ENCODE measurements around the gene RRP15.

RRP15 gene

GRCh38 chr1:218273762-218274479 is 11.2 kb upstream of the RRP15 start:
- Histone ChIP-seq H3K27me3 (ENCODE audit: insufficient read depth, poor library complexity, severe bottlenecking) (no peaks in the 10 kb centered on the region), H3K9me3 (ENCODE audit: severe bottlenecking) (no peaks in the 10 kb centered on the region), H3K4me1 (ENCODE audit: insufficient read depth, poor library complexity, severe bottlenecking) (no peaks in the 10 kb centered on the region), H3K27ac (ENCODE audit: poor library complexity, severe bottlenecking) (no peak overlapping the region), H3K4me3 (ENCODE audit: severe bottlenecking) (no peak overlapping the region), H3K36me3 (ENCODE audit: low read depth) (no peaks in the 10 kb centered on the region)
- ATAC-seq (ENCODE audit: low read depth) (no peak), DNase-seq (ENCODE audit: low spot score) (no peak)
- TF ChIP-seq CTCF (IDR thresholded peaks at IDR 0.05; ENCODE audit: poor library complexity, severe bottlenecking), result no peak

GRCh38 chr1:218274511-218274910 is 10.6 kb upstream of the RRP15 start:
- no peak for DNase-seq (ENCODE audit: low spot score)
- no peak overlapping the region for H3K4me3 ChIP-seq (ENCODE audit: severe bottlenecking)
- H3K27ac ChIP-seq (ENCODE audit: poor library complexity, severe bottlenecking), result no peak overlapping the region
- no peaks in the 10 kb centered on the region for H3K4me1 ChIP-seq (ENCODE audit: insufficient read depth, poor library complexity, severe bottlenecking)
- no peak for TF ChIP-seq CTCF (IDR thresholded peaks at IDR 0.05; ENCODE audit: poor library complexity, severe bottlenecking)
- no peaks in the 10 kb centered on the region for H3K9me3 ChIP-seq (ENCODE audit: severe bottlenecking)
- no peaks in the 10 kb centered on the region for H3K27me3 ChIP-seq (ENCODE audit: insufficient read depth, poor library complexity, severe bottlenecking)
- no peak for ATAC-seq (ENCODE audit: low read depth)
- no peaks in the 10 kb centered on the region for H3K36me3 ChIP-seq (ENCODE audit: low read depth)

GRCh38 chr1:218275823-218276222 is 9.3 kb upstream of the RRP15 start:
- no peak for ATAC-seq (ENCODE audit: low read depth)
- no peak for TF ChIP-seq CTCF (IDR thresholded peaks at IDR 0.05; ENCODE audit: poor library complexity, severe bottlenecking)

DNA sequence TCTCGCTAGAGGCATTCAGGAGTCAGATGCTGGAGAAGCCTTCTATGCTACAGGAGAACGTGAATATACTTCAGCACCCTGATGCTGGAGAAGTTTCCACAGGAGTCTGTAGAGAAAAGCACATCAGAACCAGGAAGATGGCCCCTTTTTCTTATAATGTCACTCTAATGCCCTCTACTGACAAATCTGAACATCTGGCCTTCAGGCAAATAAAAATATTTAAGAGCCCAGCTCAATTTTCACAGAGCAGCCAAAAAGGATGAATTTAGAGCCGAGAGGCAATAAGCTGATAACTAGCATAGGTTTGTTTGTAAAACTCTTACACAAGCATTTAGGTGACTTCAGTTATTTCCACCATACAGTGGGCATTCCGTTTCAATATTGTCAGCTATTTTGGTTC is 3.8 kb upstream of the RRP15 start:
- no peak for ATAC-seq (ENCODE audit: low read depth)
- no peak for DNase-seq (ENCODE audit: low spot score)
- H3K4me3 ChIP-seq (ENCODE audit: severe bottlenecking), result no peak overlapping the region
- no peaks in the 10 kb centered on the region for H3K4me1 ChIP-seq (ENCODE audit: insufficient read depth, poor library complexity, severe bottlenecking)
- no peak overlapping the region for H3K27ac ChIP-seq (ENCODE audit: poor library complexity, severe bottlenecking)
- H3K27me3 ChIP-seq (ENCODE audit: insufficient read depth, poor library complexity, severe bottlenecking), result no peaks in the 10 kb centered on the region
- no peaks in the 10 kb centered on the region for H3K9me3 ChIP-seq (ENCODE audit: severe bottlenecking)
- no peaks in the 10 kb centered on the region for H3K36me3 ChIP-seq (ENCODE audit: low read depth)
- no peak for TF ChIP-seq CTCF (IDR thresholded peaks at IDR 0.05; ENCODE audit: poor library complexity, severe bottlenecking)

More at GRCh38 chr1:218275823-218276222, 9.3 kb upstream of the RRP15 start:
- Histone ChIP-seq H3K27ac (ENCODE audit: poor library complexity, severe bottlenecking) (no peak overlapping the region), H3K4me3 (ENCODE audit: severe bottlenecking) (no peak overlapping the region), H3K9me3 (ENCODE audit: severe bottlenecking) (no peaks in the 10 kb centered on the region), H3K36me3 (ENCODE audit: low read depth) (no peaks in the 10 kb centered on the region), H3K27me3 (ENCODE audit: insufficient read depth, poor library complexity, severe bottlenecking) (no peaks in the 10 kb centered on the region), H3K4me1 (ENCODE audit: insufficient read depth, poor library complexity, severe bottlenecking) (no peaks in the 10 kb centered on the region)
- no peak for DNase-seq (ENCODE audit: low spot score)

DNA sequence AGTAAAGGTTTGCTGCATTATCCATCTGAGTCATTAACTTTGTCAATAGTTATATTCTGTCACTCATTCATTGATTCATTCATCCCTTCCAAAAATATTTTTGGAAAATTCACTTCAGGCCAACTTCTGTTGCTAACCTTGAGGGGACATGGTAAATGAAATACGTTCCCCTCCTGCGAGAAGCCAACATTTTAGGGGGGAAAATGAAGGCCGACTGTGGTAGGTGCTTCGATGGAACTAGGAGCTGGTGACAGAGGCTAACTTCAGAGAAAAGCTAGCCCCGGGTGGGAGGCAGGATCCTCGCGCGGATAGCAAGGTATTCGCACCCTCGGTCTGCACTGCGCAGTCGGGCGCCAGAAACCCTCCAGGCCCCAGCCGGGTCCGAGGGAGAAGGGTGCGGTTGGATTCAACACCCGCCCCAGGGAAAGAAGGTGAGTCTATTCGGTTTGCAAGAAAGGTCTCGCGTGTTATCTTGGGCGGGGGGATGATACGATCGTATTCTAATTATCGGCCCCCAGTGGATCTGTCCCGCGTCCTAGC is 646 bp upstream of the RRP15 start:
- Histone ChIP-seq H3K27me3 (ENCODE audit: insufficient read depth, poor library complexity, severe bottlenecking) (no peaks in the 10 kb centered on the region), H3K4me1 (ENCODE audit: insufficient read depth, poor library complexity, severe bottlenecking) (no peaks in the 10 kb centered on the region), H3K36me3 (ENCODE audit: low read depth) (no peaks in the 10 kb centered on the region), H3K9me3 (ENCODE audit: severe bottlenecking) (no peaks in the 10 kb centered on the region), H3K4me3 (ENCODE audit: severe bottlenecking) (peak overlapping the region; percentile 87), H3K27ac (ENCODE audit: poor library complexity, severe bottlenecking) (no peak overlapping the region)
- TF ChIP-seq CTCF (IDR thresholded peaks at IDR 0.05; ENCODE audit: poor library complexity, severe bottlenecking), result no peak
- DNase-seq (ENCODE audit: low spot score) (no peak), ATAC-seq (ENCODE audit: low read depth) (0 out of 3 replicates have a peak, but pooled peaks have one; percentile 13)
